ENCODE measurements around the gene ACP1.
A peak's percentile ranks its signal among the peaks of the same experiment; 100 is the strongest.

ACP1 gene

DNA sequence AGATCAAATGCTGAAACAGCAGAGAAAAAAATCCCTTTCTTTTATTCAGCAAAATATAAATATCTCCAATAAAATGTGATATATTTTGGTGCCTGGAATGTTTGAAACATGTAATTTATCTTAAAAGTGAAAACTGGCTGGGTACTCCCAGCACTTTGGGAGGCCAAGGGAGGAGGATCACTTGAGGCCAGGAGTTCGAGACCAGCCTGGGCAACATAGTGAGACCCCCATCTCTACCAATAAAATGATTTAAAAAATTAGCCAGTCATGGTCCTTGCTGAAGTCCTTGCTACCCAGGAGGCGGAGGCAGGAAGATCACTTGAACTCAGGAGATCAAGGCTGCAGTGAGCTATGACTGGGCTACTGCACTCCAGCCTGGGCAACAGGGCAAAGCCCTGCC is 9.6 kb upstream of the ACP1 start:
- DNase-seq (ENCODE audit: low spot score), result no peak

GRCh38 chr2:256094-256493 is 8.7 kb upstream of the ACP1 start:
- DNase-seq (ENCODE audit: low spot score), result no peak

DNA sequence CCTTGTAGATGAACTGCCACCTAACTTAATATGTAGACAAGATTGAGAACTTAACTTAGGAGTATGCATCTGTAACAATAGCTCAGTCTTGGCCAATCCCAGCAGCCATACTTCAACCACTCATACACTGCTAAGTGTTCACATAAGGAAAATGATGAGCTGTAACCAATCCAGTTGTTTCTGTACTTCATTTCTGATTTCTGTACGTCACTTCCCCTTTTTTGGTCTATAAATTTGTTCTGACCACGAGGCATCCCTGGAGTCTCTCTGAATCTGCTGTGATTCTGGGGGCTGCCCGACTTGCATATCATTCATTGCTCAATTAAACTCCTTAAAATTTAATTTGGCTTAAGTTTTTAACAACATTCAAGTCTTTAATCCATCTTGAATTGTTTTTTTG is 7.3 kb upstream of the ACP1 start:
- no peak for DNase-seq (ENCODE audit: low spot score)

GRCh38 chr2:257842-258241 is 6.9 kb upstream of the ACP1 start:
- DNase-seq (ENCODE audit: low spot score), result no peak

DNA sequence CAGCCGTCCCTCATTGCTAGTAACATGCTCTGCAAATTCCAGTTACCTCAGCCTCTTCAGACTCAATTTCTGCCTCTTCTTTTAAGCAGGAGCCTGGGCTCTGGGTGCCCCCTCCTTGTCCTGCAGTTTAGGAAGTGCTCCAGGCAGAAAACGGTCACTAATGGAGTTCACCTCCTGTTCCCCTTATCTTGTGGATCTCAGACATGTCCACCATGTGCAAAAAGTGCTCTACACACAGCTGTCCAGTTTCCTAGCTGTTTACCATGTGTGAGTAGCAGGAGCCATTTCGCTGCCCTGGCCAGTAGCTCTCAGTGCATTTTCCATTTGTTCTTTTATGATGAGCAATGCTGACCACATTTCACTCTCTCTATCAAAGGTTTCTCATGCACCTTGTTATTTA is 5.8 kb upstream of the ACP1 start:
- no peak for DNase-seq (ENCODE audit: low spot score)

DNA sequence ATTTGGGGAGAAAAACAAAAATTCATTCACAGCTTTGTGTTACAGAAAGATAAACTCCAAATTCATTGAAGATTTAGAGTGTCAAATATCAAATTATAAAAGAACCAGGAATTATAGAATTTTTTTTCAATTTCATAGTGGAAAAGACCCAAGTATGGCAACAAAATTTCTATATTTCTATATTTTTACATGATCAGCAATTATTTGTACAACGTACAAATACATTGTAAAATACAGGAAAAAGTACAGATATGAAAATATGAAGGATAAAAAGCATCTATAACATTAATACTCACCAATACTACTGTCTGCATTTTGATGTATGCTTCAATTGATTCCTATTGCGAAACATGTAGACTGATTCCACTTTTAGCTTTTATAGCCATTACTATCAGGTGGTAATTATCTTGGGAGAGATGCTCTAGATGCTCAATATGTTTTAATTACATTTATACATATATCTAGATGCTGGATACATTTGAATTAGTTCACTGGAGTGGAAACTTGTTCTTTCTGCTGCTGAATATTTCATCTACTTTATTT is 4.9 kb upstream of the ACP1 start:
- no peak for DNase-seq (ENCODE audit: low spot score)

- DNase-seq (ENCODE audit: low spot score), result peak; percentile 23
Observed at GRCh38 chr2:260507-261161, 4.1 kb upstream of the ACP1 start.

GRCh38 chr2:262117-262516 is 2.6 kb upstream of the ACP1 start:
- no peak for DNase-seq (ENCODE audit: low spot score)

GRCh38 chr2:263022-263738 is 1.6 kb upstream of the ACP1 start:
- DNase-seq (ENCODE audit: low spot score), result no peak

DNA sequence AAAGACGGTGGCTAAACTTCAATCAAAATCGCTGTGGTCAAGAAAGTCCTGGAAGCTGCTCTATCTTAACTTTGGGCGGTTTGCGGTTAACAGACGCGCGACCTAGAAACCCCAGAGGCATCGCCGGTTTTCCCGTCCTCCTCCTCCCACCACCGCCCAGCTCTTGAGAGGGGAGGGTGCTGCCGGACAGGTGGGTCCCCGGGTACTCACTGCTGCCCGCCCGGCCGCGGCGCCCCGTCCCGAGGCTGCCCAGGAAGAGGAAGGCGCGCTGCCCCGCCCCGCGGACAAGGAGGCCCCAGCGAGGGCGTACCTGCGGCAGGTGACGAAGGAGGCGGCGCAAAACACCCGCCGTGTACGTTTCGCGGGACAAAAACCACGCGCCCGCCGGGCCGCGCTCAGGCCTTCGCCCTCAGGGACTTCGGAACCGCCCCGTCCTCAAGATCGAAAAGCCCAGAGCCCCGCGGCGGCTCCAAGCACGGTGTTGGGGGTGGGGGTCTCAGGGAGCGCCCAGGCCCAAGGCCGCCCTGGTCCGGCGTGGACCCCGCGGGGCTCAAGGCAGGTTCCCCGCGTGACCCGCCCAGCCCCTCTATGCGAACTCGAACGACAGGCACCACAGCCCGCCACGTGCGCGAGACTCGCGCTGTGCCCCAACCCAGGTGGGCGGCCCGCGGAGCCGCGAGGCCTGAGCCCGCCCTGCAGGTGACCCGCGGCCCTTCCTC is 814 bp upstream of the ACP1 start, which contains the start of gene SH3YL1:
Gene SH3YL1 (minus strand): TSS at position 259 of the 719 bp plus-strand sequence. CDS start 48 bp downstream, at position 211.
- peak; percentile 9 for DNase-seq (ENCODE audit: low spot score)

DNA sequence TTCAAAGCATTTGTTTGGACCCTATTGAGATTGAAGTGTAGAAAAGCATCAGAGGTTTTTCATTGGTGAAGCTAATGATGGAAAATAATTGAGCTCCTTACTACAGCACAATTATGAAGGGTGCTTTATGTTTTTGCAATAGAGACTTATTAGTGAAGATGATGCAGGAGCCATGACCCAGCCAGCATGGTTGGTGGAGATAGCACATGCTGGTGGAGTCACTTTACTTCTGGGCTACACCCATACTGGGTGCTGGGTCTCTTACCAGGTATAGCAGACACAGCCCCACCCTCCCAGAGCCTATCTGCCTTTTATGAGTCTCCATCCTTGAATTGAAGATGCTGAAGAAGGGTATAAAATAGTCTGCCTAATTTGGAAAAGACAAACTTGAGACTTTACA is 3.6 kb downstream of the ACP1 start:
- DNase-seq (ENCODE audit: low spot score), result no peak

DNA sequence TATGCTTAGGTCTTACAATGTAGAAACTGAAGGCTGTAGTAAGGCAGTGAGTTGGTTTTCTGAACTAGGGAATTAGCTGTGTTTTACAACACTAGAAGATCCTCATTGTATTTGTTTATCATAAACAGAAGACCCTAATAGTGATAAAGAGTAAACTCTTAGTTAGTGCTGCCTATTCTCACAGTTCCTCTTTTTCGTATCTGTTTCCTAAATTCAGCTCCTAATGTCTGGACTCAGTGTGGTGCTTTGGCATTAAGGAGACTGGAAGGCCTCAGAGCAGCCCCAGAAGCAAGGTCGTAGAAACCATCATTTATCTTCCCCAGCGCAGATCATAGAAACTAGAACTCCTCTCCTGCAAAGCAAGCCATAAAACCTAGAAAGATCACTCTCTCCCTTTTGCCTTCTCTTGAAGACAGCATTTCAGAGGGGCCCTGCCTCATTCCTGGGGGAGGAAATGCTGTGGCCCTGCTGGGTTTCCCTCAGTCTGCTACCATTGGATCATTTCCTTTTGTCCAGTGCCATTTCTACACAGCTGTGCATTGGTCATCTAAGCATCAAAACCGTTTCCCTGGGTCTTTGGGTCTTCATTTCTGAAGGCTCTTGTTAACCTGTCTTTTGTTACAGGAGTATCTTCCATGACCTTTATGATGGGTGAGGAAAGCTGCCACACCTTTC is 4.7 kb downstream of the ACP1 start:
- no peak for DNase-seq (ENCODE audit: low spot score)

GRCh38 chr2:270861-271260 is 6.1 kb downstream of the ACP1 start:
- no peak for DNase-seq (ENCODE audit: low spot score)

GRCh38 chr2:271917-272316 is 7.2 kb downstream of the ACP1 start:
- DNase-seq (ENCODE audit: low spot score), result no peak

DNA sequence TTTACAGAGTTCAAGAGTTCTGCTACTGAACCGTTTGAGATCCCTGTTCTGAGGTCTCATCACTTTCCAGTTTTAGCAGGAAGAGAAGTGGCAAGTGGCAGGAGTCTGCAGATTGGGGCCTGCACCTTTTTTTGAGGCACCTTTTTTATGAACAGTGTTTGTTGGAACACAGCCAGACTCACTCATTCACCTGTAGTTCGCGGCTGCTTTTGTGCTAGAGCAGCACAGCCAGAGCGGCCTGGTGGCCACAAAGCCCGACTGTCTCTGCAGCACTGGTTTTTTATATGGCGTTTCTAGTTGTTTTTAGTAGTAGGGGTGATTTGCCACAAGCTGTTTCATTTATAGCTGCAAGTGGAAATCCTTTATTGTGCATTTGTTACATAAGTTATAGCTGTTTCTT is 8.6 kb downstream of the ACP1 start:
- DNase-seq (ENCODE audit: low spot score), result no peak

DNA sequence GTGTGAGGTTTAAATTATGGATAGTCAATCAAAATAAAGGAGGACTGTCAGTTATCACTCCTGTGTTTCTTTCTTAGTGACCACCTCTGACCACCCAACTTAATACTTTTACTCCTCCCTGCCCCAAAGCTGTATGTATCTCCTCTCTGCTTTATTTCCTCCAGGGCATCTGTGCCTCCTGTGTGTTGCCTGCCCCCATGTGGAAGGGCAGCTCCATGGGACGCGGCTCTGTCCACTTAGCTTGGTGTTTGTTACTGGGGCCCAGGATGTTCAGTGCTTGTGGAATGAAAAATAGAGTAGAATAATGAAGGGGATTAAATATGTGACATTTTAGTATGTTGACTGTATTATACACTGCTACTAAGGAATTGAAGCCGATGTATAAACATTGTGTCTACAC is 9.8 kb downstream of the ACP1 start:
- no peak for DNase-seq (ENCODE audit: low spot score)

- DNase-seq (ENCODE audit: low spot score), result no peak
Observed at GRCh38 chr2:275466-275865, 10.7 kb downstream of the ACP1 start.

- DNase-seq (ENCODE audit: low spot score), result no peak
Observed at GRCh38 chr2:278312-278926, 13.7 kb downstream of the ACP1 start.

DNA sequence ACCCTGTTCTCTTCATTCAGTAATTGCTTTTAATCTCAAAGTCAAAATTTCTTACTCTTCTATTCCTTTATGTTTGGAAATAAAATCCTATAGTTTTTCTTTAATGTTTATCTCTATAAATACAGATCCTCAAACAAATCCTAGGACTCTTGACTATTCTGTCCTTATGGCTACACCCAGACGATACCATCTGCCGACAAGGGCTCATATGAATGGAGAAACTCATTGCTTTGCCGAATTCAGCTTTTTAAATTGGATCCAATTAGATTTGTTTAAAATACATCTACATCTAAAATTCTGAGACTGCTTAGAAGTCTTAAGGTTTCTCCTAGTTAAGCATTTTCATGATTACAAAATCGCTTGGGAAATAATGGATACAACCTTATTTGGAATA is 14.2 kb downstream of the ACP1 start:
- no peak for DNase-seq (ENCODE audit: low spot score)

GRCh38 chr2:279366-279765 is 14.6 kb downstream of the ACP1 start:
- no peak for DNase-seq (ENCODE audit: low spot score)

- no peak for DNase-seq (ENCODE audit: low spot score)
Observed at GRCh38 chr2:279956-280649, 15.4 kb downstream of the ACP1 start.

Measured in hepatic stellate cell (primary cell).